GM21381 (cell line): ENCODE data around the gene RNF208.

Source experiments
- ATAC-seq: cut with Tn5 transposase; IDR thresholded peaks from one replicate; pipeline ENCODE4 v1.9.1; 2021; ENCODE audit warnings: mild to moderate bottlenecking, moderate library complexity; ENCODE audit not compliant: unreplicated experiment

RNF208 gene

DNA sequence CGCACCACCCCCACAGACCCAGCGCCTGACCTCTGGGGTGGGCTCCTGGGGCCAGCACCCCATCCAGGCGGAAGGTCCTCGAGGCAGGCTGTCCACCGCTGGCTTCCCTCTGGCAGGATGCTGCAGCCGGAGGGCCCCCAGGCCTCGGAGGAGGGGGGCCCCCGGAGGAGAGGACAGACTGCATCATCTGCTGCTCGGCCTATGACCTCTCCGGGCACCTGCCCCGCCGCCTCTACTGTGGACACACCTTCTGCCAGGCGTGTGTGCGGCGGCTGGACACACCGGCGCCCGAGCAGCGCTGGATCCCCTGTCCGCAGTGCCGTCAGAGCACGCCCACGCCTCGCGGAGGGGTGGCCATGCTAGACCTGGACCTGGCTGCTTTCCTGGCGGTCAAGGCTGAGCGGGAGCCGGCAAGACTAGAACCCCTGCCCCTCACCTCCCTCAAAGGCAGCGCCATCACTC is 6.5 kb upstream of the RNF208 start:
- ATAC-seq, result no peak

DNA sequence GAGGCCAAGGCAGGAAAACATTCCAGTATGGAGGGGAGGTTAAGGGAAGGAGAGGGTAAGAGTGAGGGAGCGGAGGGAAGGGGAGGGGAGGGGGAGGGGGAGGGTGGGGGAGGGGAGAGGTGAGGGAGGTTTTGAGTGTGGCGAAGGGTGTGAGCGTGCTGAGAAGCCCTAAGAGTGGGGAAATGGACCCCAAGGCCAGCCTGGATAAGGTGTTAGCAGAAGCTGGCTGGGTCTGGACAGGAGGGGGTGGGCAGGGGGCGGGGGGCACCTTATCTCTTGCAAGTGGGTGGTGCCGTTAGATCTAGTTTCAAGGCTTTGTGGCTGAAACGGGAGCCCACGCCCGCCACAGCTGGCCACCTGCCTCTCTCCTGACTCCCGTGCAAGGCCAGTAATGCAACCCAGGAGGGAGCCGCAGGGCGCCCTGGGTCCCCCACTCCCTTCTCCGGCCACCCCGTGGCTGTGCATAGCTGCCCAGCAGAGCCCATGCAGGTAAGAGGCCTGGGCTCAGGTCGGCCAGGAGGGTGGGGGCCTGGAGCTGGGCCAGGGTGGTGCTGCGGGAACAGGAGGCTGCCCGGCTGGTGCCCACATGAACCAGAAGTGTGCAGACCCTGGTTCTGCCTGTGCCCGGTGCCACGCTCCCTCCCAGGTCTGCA is 5.9 kb upstream of the RNF208 start:
- ATAC-seq, result no peak

DNA sequence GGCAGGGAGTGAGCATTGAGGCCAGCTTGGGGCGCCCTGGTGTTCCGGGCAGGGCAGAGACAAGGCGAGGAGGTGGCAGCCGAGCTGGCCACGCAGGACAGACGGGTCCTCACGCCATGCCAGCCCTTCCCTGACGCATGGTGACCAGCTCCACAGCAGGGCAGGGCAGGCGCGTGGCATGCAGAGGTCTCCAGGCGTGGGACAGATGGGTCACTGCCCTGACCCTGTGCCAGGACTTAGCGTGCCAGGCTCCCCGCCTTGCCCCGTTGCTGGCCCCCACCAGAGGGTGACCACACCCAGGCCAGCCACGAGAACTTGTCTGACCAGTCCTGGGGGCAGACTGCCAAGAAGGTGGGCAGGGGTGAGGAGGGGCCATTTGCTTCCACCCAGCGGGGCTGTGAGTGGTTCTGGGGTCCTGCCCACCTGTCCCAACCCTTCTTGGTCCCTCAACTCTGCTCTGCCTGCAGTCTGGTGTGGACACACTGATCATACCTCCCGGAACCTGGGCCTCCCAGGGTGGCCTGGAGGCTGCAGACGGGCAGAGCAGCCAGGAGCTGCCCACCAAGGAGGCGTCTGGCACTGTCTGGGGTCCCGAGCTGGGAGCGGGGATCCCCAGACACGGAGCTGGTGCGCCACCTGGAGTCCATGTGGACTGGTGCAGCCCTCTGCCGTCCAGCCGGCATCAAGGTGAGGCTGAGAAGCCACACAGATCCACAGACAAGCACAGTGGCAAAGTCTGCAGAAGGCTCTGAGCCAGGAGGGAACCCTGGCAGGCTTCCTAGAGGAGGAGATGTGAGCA is 5.2 kb upstream of the RNF208 start, which contains the start of gene RNF224:
RNF224 (plus strand) TSS at position 449 of the 799 bp plus-strand sequence. CDS start 834 bp downstream, outside the sequence.
- no peak for ATAC-seq

DNA sequence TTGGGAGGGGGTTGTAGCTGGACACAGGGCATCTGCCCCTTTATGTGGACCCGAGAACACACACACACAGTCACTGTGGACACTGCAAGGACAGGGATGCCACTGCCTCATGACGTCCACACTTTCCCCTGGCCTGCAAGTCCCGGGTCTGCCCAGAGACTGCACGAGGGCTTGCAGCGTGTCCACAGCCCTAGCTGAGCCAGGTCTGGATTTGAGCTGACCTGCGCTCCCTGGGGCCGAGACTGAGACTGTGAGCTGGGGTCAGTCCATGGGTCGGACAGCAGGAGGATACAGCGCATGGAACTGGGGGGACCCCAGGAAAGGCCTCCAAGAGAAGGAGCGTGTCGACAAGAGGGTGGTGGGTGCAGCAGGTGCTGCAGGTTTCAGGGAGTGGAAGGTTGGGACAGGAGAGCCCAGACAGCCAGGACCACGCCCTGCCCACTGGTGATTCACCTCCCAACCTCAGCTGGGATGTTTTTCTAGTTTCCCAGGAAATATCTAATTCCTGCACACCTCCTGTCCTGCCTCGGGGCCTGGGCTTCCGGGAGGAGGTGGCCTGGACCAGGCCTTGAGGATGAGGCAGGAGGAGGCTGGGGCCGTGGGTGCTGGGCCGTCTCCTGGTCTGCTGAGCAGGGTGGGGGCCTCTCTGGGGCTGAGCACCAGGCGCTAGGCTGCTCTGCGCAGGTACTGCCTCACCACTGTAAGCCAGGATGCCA is 4.5 kb upstream of the RNF208 start:
- no peak for ATAC-seq

DNA sequence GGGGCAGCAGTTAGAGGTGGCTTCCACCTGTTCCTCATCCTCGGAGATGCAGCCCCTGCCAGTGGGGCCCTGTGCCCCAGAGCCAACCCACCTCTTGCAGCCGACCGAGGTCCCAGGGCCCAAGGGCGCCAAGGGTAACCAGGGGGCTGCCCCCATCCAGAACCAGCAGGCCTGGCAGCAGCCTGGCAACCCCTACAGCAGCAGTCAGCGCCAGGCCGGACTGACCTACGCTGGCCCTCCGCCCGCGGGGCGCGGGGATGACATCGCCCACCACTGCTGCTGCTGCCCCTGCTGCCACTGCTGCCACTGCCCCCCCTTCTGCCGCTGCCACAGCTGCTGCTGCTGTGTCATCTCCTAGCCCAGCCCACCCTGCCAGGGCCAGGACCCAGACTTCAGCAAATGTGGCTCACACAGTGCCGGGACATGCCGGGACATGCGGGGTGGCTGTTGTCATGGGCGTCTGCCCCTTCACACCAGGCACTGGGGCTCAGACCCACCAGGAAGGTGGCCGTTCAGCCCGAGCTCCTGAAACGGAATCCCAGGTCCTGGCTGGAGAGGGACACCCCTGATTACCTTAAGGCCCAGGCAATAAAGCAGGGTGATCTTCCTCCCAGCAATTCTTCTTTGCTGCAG is 3.8 kb upstream of the RNF208 start:
- ATAC-seq, result no peak

DNA sequence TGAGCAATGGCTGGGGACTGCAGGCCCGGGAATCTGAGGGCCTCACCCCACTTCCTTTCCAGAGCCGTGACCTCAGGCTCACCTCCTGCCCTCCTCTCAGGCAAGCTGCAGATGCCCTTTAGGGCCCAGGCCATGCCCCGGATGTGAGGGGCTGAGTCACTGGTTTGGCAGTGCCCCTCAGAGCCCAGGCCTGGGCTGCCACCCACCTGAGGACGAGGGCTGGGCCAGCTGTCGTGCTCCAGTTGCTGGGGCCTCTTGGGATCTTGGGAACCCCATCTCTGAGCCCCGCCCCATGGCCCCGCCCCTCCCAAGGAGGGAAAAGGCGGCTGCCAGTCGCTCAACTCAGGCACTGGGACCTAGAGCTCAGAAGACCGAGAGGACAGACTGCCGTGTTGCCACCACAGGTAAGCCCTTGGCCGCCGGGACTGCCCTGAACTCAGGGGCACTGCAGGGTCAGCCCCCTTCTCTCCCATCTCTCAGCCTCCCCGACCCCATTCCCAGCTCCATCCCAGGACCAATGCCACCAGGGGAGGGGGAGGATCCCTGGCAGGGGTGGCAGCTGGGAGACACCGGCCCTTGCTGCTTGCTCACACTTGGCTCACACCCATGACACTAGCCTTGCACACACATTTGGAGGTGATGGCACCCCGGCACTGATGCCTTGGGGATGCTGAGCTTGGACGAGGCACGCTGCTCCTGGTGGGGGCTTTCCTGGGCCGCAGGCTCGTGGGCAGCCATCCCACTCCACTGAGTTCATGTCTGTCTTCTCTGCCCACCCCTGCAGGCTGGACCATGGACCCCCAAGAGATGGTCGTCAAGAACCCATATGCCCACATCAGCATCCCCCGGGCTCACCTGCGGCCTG is 3.0 kb upstream of the RNF208 start, which contains the start of gene CYSRT1:
CYSRT1 (plus strand) TSS at position 345 of the 865 bp plus-strand sequence; CDS start at position 793, 448 bp downstream.
- no peak for ATAC-seq

DNA sequence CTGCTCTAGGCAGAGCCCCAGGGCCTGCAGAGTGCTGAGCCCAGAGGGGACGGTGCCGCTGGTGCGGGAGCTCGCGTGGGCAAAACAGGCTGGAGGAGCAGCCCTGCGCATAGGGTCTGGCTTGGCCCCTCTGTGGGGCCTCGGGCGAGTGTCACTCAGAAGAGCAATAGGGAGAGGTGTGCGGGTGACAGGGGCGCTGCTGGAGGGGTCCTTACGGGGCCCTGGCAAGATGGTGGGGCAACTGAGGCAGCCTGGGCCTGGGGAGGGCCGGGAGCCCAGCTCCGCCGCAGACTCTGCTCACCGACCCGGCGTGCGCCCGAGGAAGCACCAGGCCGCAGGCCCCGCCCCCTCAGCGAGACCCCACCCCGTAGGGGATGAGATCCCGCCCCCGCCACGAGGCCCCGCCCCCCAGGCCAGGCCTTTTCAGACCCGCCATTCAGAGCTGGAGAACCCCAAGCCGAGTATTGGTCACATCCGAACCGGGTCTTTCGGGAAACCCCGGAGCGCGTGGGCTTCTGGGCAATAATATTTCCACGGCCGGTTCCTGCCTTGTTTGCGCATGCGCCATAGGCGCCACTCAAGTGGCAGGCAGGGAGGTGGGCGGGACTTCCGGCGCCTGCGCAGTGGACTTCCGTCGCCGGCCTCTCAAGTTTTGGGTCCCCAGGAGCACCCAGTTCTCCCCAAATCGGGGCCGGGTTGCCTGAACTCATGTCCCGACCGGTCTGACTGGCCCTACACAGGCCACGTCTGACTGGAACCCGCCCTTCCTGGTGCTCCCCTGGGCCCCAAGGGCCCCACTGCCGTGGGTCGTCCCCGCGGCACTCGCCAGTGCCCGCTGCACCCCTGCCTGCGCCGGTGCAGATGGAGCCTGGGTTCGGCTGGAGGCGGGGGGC is 1.3 kb upstream of the RNF208 start:
- peak; percentile 66 for ATAC-seq

DNA sequence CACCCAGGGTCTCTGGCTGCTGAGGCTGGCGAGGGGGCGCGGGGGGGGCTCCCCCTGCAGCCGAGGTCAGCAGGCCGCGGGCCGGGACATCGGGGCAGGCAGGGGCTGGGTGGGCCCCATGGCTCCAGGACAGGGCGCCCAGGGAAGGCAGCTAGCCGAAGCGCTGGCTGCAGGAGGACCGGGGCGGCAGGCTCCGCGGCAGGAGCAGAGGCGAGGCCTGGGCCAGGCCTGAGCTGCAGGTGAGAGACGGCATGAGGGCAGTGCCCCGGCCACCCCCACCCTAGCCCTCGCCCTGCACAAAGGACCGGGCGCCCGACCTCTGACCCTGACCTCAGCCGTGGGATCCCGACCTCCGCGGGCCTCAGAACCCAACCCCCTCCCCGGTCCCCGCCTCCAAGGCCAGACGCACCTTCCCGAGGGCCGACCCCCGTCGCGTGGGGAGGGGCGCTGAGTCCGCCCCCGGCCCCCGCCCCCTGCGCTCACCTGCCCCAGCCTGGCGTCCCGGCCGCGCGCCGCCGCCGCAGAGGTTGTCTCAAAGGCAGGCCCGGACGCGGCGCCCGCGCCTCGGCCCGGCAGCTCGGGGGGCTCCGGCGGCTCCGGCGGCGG is 431 bp downstream of the RNF208 start:
- no peak for ATAC-seq

DNA sequence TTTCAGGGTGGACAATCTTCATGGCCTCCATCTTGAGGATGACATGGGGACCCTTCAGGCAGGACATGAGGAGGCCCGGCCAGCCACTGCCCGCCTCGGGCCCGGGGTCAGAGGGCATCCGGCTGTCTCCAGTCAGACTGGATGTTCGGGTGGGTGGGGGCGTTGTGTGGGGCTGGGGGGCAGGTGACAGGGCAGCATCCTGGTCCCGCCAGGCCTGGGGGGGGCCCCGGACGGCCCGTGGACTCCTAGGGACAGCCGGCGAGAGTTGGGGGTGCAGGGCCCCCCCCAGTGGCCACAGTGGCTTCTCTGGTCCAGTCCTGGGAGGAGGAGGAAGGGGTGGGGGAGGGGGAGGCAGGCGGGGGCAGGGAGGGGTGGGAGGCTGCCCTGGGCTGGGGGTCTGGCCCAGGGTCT is 940 bp downstream of the RNF208 start:
- no peak for ATAC-seq

DNA sequence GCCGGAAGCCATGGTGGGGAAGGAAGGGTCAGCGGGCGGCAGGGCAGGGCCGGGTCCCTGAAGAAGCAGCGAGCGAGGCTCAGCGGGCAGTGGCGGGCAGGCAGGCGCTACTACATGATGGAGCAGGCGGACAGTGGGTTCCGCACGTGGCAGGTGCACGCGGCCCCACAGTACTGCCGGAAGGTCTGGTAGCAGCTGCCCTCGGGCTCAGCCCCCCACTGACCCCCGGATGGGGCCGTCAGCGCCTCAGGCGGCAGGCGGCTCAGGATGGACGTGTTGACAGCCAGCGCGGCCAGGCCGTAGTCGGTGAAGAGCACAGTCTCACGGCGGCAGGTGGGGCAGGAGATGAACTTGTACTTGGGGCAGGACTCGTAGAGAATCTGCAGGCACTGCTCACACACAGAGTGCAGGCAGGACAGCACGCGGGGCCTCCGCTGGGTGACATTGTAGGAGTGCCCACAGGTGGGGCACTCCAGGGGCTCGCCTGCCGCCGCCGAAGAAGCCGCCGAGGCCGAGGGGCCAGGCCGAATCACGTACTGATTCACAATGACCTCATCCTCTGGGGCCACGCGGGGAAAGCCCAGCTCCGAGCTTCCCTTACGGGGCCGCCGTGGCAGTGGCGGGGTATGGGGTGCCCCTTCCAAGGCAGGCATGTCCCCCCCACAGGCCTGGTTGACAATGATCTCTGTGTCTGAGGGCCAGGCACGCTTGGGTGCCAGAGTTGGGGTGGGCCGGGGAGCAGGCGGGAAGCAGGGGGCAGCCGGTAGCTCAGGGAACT is 1.5 kb downstream of the RNF208 start:
- ATAC-seq, result no peak

DNA sequence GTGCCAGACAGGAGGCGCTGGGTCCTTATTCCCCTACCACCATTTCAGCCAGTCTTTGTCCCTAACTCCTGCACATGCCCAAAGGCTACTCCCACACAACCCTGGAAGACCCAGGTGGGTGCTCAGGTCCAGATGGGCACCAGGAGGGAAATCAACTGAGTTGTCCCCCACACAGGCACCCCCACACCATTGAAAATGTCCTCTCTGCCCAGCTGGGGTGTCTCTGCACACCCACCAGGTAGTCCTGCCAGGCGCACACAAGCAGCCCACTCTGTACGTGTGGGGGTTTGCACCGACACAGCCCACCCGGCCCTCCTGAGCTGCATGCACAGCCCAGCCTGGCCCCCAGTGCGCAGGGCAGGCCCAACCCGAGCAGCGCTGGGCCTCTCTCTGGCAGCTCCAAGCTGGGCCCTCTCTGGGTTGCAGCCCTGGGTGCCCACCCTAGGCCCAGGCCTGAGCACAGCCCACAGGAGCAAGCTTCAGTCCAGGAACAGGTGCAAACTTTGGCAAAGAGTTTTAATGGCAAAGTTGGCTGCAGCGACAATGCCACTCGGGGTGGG is 2.2 kb downstream of the RNF208 start:
- ATAC-seq, result no peak

DNA sequence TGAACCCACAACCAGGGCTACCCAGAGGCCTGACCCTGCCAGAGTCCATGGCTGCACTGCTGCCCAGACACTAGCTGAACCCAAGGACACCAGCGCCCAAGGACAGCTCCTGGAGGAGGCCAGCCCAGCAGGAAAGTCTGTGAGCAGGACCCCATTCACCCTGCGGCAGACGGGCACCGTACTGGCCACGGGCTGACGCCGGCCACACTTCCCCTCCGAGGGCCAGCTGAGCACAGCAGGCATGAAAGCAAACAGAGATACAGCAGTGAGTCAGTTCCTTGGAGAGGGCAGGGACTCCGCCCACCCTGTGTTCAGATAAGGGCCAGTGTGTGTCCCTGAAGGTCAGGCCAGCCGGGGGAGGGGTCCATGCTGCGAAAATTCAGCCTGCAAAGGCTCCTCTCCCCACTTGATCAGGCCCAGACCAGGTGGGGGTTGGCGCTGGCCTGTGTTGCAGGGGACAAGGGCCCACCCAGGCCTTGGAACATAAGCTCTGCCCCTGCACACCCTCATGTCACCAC is 3.2 kb downstream of the RNF208 start:
- no peak for ATAC-seq

DNA sequence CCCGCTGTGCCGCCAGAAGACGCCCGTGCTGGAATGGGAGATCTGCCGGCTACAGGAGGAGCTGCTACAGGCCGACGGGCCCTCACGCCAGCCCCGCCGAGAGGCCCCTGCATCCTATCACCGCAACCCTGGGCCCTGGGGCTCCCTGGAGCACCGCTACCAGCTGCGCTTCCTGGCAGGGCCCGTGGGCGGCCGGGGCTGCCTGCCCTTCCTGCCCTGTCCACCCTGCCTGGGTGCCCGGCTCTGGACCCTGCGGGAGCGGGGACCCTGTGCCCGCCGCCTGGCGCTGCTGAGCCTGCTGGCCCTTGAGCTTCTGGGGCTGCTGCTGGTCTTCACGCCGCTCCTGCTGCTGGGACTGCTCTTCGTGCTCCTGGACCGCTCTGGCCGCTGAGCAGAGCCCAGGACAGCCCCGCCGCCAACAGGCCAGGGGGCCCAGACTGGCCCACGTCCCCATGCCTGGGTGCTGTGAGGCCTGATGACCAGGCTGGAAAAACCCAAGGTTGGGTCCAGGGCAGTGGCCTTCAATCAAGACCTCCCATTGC is 3.8 kb downstream of the RNF208 start:
- ATAC-seq, result no peak

DNA sequence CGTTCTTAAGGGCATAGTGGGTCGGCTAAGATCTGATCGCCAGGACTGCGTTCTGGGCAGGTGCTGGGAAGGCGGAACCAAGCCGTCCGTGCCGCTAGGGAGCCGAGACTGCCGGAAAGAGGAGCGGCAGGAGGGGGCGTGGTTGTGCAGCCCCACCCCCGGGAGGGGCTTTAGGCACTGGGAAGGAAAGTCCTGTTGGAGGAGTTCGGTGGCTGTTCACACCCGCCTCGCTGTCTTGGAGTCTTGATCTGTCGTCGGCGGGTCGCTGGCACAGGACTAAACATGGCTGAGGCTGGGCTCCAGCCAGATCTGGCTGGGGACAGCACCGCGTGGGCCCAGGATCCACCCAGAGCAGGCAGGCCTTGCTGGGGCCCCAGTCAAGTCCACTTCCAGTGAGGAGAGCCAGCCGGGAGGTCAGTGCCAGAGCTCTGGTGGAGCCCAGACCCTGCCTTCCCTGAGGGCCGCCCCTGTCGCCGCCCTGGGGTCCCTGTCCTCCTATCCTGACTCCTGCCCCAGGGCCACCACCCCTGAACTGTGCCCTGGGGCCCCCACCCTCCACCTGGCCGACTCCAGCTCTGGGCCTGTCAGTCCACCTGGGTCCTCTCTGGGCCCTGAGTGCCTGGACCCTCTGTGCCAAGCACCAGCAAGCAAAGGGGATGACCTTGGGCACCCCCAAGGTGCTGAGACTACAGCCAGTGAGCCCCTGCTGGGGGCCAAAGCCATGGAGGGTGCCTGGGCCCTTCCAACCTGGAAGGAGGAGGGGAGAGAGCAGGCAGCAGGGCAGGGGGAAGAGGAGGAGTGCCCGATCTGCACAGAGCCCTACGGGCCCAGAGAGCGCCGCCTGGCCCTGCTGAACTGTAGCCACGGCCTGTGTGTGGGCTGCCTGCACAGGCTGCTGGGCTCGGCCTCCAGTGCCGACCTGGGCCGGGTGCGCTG is 4.5 kb downstream of the RNF208 start:
- no peak for ATAC-seq

DNA sequence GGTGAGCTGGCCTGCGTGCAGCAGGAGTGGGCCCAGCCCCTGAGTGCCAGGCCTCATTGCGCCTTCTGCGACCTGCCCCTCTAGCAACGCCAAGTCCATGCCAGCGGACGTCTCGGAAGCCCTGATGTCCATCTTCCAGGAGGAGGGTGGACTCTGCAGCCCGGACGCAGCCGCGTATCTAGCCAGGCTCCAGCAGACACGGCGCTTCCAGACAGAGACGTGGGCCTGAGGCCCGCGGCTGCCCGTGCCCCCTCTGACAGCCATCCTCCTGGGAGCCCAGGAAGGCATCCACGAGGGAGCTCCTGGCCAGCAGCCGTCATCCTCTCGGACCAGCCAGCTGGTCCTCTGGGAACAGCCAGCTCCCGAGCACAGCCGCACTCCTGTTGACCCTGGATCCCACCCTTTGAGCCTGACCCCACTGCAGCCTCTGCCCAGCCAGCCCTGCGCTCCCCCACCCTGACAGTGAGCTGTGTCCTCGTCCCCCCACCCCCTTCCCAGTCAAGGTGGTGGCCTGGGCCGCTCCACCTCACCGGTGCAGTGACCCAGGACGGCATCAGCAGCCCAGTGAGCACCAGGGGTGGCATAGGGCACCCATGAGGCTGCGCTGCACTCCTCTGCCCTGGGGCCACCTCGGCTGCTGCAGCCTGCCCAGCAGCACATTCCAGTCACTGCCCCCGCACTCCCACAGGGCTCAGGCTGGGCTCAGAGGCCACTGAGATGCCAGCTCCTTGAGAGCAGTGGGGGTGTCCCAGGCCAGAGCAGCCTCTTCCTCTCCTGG is 5.7 kb downstream of the RNF208 start:
- ATAC-seq, result no peak
